GM18861 (cell line): ENCODE data around the gene SYT9.

Experiments used
- ATAC-seq: cut with Tn5 transposase; IDR thresholded peaks from one replicate; pipeline ENCODE4 v1.9.1; 2021; ENCODE audit not compliant: unreplicated experiment

SYT9 gene

DNA sequence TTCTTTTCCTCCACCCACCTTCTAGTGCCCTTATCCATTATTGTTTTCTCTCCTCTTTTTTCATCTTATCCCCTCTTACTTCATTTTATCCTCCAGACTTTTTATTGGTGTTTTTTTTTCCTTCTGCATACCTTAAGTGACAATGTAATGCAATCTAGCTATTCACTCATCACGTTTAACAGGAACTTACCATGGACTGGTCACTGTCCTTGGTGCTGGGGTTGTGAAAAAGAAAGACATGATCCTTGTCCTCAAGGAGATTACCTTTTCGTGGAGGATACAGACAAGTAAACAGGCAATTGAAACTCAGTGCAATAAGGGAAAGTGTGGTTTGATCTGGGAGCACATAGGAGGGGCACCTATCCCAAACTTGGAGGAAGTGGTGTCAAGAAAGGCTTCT is 20.7 kb downstream of the SYT9 start:
- no peak for ATAC-seq

- ATAC-seq, result no peak
These were observed 23.4 kb downstream of the SYT9 start for GRCh38 chr11:7275133-7275532.

GRCh38 chr11:7278314-7278917 is 26.7 kb downstream of the SYT9 start:
- peak; percentile 68 for ATAC-seq

DNA sequence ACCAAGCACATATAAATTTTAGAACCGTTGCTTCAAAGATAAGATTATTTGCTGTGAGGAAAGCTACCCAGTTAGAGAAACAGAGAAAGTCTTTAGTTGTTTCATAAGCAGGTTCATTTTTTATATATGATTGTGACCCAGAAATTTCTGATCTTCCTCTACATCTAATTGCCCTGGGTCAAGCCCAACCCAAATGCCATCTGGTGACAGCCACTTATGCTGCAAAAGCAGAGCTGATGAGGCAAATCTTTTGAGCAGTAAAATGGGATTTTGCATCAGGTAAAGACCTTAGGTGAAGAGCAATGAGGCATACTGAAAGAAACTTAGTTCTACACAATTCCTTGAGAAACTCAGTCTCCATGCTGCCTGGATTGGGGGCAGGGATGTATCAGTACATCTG is 28.0 kb downstream of the SYT9 start:
- ATAC-seq, result no peak

- ATAC-seq, result no peak
These were observed 29.4 kb downstream of the SYT9 start for GRCh38 chr11:7281079-7281478.

DNA sequence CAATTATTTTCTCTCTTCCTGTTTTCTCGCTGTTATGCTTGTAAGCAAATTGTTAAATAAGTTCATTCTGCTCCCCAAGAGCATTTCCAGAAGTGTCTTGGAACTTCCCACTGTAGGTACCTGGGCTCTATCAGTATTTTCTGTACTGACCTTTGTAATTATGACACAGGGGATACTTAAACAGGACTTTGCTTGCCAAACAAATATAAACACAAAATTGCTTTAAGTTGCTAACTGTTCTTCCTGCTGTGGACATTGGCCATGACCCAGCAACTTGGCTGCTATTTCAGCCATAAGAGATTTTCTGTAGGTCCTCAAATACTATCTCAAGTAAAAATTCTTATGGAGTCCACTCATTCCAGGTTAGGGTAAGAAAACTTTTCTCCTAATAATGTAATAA is 30.1 kb downstream of the SYT9 start:
- no peak for ATAC-seq

- no peak for ATAC-seq
These were observed 34.5 kb downstream of the SYT9 start for GRCh38 chr11:7286178-7286577.

DNA sequence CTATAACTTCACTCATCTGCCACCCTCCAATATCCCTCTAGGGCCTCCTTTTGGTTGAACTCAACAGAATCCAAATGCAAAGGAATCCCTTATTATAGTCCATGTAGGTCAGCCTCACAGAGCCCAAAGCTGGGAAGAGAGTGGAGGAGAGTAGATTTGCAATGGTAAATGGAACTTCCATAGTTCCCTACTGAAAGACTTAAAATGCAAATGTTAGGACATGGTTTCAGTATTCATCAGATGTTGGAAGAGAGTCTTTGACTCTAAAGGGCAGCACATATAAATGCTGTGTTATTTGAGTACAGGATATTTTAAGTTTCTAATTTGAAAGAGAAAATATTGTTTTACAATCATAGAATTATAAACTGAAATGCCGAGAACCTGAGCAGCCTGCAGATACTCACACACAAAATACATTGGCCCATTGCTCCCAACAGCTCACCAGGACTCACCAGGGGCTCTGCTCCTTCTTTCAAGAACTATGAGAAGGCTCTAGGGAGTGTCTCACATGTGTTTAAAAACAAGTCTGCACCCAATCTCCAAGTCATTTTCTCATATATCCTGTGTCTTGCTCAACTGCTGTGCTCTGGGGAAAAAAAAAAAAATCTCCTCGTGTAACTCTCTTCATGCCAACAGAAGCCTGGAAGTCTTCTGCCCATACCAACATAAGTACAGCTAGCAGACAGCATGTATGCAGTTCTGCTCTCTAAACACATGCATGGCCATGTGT is 39.6 kb downstream of the SYT9 start:
- ATAC-seq, result no peak

GRCh38 chr11:7292922-7293321 is 41.2 kb downstream of the SYT9 start:
- no peak for ATAC-seq

GRCh38 chr11:7299393-7299792 is 47.7 kb downstream of the SYT9 start:
- ATAC-seq, result no peak

- no peak for ATAC-seq
These were observed 48.6 kb downstream of the SYT9 start for GRCh38 chr11:7300281-7300680.

- no peak for ATAC-seq
These were observed 51.4 kb downstream of the SYT9 start for GRCh38 chr11:7303146-7303545.

GRCh38 chr11:7306900-7307299 is 55.2 kb downstream of the SYT9 start:
- no peak for ATAC-seq

- no peak for ATAC-seq
These were observed 56.1 kb downstream of the SYT9 start for GRCh38 chr11:7307836-7308235.

GRCh38 chr11:7311903-7312302 is 60.2 kb downstream of the SYT9 start:
- no peak for ATAC-seq

GRCh38 chr11:7314811-7315604 is 63.3 kb downstream of the SYT9 start:
- ATAC-seq, result no peak

- ATAC-seq, result no peak
These were observed 67.8 kb downstream of the SYT9 start for GRCh38 chr11:7319501-7319900.

DNA sequence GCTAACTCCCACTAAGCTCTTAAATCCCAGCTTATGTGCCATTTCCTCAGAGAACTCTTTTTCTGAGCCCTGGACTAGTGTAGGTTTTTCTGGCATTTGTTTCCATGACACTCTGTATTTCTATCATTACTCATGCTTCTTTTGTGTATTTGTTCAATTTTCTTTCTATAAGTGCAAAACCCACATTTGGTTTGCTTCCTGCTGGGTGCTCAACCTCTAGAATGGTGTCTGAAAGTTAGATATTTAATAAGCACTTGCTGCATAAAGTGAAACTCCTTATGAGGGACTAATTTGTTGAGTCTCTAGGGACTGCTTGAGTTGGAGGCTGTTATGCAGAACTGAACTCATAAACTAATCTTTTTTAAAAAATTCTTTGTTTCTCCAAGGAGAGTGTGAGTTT is 68.6 kb downstream of the SYT9 start:
- no peak for ATAC-seq

- no peak for ATAC-seq
These were observed 70.1 kb downstream of the SYT9 start for GRCh38 chr11:7321473-7322450.

- no peak for ATAC-seq
These were observed 80.7 kb downstream of the SYT9 start for GRCh38 chr11:7332451-7332850.

DNA sequence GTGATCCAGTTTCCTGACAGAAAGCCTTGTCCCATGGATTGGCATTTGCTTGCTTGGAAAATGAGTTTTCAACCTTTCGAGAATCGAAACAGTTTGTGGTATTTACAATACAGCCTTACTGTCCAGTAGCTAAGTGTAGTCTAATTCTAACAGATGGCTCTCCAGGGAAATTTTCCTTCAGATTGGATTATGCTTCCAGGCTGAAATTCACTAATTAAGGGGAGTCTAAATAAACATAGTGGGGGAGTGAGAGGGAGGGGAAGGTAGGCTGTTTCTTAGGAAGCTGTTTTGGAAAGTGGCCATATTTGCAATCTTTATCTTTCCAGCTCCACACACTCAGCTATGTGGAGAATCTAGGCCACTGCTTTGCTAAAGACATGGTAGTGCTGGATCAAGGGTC is 81.3 kb downstream of the SYT9 start:
- ATAC-seq, result no peak
